HG03139 (cell line): Measurements from ENCODE around the gene CADM1.

Source experiments
- ATAC-seq: cut with Tn5 transposase; IDR thresholded peaks from one replicate; pipeline ENCODE4 v1.9.1; 2021; ENCODE audit not compliant: unreplicated experiment

The CADM1 gene

GRCh38 chr11:115190196-115190595 lies 314.0 kb downstream of the CADM1 start:
- ATAC-seq = no peak

- ATAC-seq = no peak
Observed at GRCh38 chr11:115188898-115189278, 315.3 kb downstream of the CADM1 start.

DNA sequence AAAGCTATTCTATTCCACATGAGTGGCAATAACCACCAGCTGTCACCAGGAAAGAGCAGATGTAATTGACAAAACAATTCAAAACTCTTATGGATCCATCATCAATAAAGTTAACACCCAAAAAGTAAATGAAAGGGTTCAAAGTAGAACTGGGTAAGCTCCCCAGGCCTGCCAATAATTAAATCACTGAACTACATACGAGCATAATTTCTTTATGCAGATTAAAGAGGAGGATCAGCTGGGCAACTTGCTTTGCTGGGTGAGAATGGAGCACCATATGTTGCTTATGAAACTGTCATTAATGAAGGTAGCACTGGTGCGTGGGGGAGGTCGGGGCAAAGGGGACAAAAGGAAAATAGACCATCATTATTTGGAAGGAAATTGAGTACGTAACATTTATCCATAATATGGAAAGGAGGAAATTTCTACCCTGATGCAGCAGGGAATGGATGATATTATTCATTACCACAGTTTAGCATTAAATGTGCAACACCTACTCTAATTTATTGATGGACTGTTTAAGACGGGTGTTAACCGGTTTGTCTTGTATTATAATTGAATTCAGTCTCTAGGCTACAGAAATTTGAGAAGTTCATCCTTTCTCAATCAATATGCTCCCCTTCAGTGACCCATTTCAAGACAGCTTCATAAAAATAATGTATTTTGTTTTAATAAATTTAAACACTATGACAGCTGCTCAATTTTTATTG lies 315.9 kb downstream of the CADM1 start:
- ATAC-seq = no peak

- no peak for ATAC-seq
Observed at GRCh38 chr11:115185931-115186330, 318.3 kb downstream of the CADM1 start.

- no peak for ATAC-seq
Observed at GRCh38 chr11:115185507-115185906, 318.7 kb downstream of the CADM1 start.

GRCh38 chr11:115184901-115185300 lies 319.3 kb downstream of the CADM1 start:
- ATAC-seq = no peak

DNA sequence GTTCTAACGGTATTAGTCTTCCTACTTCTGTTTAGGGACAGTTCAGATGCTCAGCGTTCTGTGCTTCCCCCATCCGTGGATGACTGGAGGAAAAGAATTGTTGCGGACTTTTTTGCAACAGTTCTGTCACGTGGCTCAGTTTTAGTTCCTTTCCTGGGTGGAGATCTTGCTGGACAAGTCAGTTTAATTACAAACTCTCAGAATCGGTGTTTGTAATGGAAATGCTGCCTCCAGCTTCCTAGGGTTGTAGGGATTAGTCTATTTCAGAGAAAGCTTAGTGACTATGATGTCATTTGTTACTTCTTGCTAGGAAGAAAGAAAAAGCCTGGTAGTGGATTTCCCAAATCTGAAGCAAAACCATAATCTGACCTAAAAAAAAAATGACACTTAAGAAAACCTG lies 320.4 kb downstream of the CADM1 start:
- ATAC-seq = no peak

DNA sequence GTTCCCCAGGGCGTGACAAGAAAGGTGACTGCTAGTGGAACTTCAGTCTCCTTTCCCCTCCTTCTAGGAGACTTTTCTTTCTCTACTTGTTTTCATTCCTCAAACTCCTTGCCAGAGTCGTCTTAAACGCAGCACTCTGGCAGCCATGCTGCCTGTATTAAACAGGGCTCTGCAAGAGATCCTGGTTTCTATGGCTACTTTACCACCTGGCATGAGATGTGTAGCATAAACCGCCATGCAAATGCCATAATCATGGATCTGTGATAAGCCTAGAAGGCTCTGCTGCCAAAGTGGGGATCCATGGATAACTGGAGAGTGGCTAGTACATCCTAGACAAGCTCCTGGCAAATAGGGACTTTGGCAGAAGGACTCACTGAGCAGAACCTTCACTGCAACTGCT lies 321.1 kb downstream of the CADM1 start:
- no peak for ATAC-seq

- ATAC-seq = no peak
Observed at GRCh38 chr11:115182282-115182955, 321.8 kb downstream of the CADM1 start.

DNA sequence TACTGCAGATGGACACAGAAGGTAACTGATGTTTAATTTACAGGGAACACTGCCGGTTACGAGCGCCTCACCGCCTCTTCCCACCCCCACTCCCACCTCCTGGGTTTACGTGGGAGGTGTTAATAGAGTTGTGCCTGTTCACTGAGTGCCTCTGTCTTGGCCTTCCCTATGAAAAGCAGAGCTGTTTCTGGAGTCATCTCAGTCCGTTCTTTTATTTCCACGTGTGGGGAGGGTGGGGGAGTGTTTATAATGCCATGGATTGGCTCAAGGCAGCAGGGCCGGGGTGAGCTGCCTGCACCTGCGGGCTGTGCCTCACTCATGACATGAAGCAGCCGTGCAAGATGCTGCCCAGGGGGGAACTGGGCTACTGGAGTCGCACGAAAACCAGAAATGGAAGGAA lies 322.7 kb downstream of the CADM1 start:
- ATAC-seq = no peak

GRCh38 chr11:115180272-115180671 lies 323.9 kb downstream of the CADM1 start:
- ATAC-seq = no peak

GRCh38 chr11:115179636-115180035 lies 324.6 kb downstream of the CADM1 start:
- no peak for ATAC-seq

DNA sequence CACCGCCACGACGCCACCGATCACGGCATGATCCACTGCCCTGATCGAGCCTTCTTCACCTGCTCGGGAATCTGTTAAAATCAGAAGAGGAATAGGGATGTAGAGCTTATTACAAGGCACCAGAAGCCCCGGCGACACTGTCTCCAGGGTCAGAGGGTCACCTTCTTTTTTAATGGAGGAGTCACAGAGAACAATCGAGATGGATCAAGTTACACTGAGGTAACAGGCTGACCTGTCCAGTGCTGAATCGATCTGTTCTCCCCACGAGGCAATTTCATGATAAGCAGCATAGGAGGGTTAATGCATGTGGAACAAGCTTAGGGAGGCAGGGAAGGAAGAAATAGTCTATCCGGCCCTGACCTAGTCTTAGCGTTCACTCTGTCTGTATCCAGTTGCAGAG lies 325.5 kb downstream of the CADM1 start:
- ATAC-seq = no peak

DNA sequence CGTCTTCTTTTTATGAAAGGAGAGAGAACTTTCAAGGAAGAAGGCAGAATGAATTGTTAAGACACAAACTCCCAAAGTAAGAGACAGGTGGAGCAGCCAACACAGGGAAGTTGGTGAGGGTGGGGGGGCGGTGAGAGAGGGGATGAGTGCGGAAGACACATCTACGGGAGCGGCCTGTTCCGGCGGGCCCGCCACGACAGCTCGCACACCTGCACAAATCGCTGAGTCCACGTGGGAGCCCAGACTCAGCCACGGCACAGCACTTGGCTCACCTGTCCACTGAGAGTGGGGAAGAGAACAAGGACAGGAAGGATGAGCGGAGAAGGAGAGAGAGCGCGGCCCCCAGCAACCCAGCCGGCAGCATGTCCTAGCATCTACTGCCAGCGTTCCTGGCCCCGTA lies 331.1 kb downstream of the CADM1 start:
- ATAC-seq = no peak

GRCh38 chr11:115170133-115170815 lies 333.9 kb downstream of the CADM1 start:
- no peak for ATAC-seq

DNA sequence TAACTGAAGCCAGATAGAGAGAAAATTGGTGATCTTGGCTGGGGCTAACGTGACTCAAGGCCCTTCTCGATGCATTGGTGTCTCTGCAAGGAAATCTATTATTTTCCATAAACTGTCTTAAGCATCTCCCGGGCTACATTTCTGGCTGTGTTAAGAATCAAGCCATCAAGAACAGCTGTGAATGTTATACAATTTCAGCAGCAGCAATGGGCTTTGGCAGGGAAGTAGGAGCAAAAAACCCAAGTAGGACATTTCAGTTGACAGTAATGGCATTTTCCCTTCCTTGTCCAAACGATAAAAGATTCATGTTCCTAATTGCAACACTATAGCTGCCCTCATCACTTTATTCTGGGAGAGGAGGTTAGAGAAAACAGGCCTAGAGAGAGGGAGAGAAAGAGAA lies 335.0 kb downstream of the CADM1 start:
- no peak for ATAC-seq

GRCh38 chr11:115168686-115169085 lies 335.5 kb downstream of the CADM1 start:
- ATAC-seq = no peak

DNA sequence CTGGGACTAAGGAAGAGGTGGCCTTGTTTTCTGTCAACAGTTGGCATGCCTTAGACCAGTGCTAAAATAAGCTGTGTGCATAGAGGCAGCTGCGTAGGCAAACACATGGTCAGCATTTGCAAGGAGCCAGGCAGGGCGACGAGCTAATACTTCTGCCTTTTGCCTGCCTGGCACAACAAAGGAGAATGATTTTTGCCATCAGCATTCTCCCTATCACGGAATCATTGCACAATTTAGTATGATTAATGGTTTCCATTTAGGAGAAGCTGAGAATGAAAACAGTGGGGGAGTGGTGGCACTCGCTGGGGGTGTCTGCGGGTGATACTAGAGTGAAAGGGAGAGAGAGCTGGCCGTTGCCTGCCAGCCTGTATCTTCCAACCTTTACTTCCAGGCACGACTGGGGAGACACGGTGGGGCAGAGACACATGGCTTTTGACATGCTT lies 336.0 kb downstream of the CADM1 start:
- ATAC-seq = no peak

DNA sequence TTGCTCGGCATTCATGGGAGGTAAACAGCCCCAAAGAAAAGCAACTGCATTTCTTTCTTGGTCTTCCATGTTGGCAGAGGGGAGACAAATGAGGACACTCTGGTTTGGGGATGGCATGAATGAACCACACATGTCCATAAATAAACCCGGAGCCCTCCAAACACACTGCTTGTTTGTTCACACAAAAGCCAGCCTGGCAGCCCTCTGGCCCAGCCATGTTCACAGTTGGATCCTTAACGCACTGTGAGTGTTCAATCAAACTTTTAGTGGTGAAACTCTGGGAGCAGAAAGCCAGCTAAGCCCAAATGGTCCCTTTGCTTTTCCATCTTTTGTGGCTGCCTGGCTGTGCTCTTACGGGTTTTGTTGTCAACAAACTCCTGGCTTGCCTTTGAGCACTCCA lies 336.8 kb downstream of the CADM1 start:
- ATAC-seq = no peak

DNA sequence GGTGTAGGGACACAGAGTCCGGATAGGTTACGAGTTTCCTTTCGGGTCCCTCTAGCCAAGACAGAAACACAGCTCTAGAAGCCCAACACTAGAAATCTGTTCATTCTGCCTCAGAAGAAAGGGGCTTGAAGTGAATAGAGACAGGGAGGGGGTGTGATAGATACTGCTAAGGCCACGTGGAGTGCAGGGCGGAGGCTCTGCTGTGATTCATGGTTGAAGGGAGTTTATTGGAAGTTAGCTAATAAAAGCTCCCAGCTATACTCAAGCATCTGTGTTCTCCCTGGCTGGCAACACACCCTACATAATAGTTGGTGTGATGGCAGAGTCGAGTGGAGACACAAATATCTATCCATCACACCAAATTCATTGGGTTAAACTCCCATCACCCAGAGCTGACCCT lies 337.4 kb downstream of the CADM1 start:
- no peak for ATAC-seq

DNA sequence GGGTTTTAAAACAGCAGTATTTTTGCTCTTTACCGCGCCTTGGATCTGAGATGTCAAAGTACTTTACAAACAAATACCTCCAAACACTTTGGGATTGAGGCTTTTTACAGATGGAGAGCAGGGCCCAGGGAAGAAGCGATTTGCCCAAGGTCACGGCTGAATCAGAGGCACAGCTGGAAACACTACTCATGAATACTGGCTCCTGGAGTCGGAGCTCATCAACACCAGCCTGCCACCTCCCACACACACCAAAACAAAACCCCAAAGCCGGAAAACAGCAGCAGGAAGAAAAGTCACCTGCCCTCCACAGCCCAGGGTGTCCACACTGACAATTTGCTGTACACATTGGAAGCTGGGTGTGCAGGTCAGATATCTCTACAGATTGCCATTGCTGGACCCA lies 339.4 kb downstream of the CADM1 start:
- no peak for ATAC-seq

DNA sequence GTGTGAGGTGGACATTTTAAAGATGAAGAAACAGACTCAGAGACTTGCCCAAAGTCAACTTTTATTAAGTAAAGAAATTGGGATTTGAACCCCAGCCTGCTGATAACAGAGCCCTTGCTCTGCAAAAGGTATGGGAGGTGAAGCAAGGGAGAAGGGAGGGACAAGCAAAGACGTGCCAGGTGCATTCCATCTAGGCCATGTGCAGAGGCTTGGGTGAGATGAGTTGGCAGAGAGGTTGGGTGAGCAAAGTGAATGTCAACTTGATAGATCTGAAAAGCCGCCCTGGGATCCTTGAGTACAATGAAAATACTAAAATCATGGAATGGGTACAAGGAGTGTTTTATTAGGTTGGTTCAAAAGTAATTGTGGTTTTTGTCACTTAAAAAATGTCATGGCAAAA lies 341.3 kb downstream of the CADM1 start:
- ATAC-seq = no peak
